GM12872 (cell line): Measurements from ENCODE around the gene CAPN9.

ENCODE experiments used
- TF ChIP-seq, protein P1 (sequence below): IDR thresholded peaks from 3 replicates; pipeline ENCODE4 v1.5.1; 2011; ENCODE audit warnings: low read depth, mild to moderate bottlenecking, low read length, moderate library complexity; ENCODE audit not compliant: insufficient read depth

CAPN9 gene

DNA sequence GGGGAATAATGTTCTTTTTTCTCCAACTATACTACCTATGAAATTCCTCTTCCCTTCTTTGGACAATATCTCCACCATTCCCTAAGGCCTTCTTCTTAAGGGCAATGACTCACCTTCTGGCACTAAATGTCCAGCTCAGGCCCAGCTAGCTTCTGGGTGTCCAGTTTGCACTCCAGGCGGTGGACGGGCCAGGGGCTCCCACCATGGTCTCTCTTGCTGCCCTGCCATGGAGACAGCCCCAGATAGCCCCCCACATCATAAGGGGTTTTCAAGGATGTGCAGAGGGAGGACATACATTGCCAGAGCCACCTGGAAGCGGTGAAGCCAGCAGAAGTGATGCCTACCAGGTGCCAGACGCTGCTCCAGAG lies 77.3 kb downstream of the CAPN9 start:
- TF ChIP-seq, protein P1, sequence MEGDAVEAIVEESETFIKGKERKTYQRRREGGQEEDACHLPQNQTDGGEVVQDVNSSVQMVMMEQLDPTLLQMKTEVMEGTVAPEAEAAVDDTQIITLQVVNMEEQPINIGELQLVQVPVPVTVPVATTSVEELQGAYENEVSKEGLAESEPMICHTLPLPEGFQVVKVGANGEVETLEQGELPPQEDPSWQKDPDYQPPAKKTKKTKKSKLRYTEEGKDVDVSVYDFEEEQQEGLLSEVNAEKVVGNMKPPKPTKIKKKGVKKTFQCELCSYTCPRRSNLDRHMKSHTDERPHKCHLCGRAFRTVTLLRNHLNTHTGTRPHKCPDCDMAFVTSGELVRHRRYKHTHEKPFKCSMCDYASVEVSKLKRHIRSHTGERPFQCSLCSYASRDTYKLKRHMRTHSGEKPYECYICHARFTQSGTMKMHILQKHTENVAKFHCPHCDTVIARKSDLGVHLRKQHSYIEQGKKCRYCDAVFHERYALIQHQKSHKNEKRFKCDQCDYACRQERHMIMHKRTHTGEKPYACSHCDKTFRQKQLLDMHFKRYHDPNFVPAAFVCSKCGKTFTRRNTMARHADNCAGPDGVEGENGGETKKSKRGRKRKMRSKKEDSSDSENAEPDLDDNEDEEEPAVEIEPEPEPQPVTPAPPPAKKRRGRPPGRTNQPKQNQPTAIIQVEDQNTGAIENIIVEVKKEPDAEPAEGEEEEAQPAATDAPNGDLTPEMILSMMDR = no peak

DNA sequence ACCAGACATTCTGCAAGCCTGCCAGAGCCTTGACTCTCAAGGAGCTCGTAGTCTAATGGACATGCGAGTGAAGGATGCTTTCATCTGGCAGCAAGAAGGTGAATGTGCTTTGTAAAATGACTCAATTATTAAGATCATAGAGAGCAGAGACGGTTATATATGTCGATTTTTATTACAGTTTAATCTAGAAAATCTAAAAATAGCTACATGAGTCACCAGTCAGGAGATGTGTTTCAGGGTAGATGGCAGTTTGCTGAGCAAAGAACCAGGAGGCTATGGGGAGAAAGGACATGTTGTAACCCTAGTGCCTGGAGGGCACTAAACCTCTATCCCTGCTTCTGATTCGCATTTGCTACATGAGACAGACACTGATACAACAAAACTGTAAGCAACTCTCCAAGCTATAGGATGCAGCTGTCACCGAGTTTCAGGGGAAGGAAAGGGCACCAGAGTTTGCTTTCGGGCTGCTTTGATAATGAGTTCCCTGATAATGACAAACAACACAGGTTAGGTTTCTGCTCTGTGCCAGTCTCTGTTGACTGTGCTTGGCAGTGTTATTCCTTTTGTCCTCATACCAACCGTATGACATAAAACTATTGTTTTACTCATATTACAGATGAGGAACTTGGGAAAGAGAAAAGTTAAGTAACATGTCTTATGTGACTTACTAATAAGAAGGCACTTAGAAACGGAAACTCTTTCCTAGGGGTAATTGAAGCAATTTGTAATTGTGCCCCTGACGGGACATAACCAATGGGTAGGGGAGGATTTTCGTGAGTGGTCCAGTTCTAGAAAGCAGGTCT lies 77.9 kb downstream of the CAPN9 start:
- TF ChIP-seq, protein P1 = no peak

DNA sequence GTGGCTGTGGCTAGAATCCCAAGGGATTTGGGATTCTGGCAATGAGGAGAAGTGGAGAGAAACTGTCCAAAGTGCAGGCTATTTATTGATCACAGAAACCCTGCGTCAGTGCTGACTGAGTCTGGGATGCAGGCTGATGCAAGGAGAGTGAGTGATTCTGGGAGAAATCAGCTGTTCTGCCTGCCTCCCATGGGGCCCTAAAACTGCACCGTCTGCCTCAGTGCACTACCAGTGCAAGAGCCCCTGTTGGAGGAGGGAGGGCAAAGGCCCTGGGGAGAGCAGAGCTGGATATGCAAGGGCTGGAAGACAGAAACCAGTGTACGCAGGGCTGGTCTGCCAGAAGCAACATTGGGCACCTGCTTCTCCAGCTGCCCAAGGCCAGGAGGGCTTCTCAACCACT lies 78.6 kb downstream of the CAPN9 start:
- TF ChIP-seq, protein P1 = no peak

DNA sequence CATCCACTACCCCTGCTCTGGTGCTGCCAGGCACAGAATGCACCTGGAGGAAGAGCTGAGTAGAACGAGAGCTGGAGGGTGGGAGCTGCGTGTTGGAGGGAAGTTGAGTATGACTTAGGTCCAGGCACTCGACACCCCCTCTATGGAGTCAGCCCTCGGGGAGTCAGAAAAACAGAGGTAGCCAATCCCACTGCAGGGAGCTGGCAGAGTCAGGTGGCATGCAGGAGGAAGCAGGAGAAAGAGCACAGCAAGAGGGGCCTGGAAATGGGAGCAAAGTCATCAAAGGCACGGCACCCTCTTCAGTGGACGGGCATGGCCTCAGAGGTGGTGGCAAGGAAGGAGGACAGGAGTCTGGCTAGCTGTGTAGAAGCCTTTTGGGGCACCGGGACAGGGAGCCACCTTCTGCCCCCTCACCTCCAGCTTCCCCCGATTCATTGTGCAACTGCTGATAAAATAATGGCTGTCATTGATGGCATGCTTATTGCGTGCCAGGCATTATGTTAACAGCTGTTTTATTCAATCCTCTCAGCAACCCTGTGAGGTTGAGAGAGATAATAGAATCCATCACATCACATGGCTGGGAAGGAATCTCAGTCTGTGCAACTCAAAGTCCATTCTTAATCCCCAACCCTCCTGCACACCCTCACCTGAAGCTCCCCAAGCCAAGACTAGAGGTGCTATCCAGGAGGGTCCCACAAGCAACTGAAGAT lies 79.1 kb downstream of the CAPN9 start:
- TF ChIP-seq, protein P1 = no peak

DNA sequence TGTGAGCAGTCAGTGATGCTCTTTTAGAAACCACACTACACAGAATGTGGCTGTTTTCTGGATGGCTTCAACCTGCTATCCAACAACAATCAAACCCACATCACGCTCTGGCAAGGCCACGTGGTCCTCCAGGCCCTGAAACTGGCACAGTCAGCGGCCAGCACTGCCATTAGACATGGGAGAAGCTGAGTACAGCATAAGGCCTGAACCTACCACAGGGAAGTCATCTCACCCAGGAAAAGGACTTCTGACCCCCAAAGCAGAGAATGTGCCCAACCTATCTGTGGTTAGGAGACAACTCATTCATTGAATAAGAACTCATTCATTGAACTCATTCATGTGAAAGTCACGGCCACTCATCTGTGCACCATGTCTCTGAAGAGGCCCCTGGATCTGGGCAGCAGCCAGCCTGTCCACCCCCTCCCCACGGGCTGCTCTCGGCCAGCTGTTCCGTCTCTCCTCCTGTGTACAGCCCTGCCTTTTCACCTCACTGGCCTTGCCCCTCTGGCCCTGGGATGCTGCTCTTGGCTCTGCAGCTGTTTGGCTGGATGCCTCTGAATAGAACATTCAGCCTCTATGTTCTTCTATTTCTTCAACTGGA lies 80.0 kb downstream of the CAPN9 start:
- TF ChIP-seq, protein P1 = no peak

DNA sequence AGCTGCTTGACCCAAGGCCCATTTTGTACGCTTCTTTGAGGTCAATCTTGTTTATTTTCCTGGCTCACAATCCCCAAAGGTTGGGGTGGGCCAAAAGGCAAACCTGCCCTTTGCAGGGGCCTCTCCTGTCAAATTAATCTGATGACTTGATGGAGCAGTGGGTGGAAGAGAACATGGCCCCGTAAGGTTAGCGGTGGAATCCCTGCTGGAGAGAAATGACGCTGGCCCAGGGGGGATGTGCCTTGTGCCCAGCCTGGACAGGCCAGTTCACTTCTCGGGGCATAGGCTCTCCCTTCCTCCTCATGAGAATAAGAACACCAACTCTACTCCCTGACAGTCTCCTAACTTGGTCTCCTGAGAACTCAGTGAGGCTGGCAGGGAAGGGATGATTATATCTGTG lies 80.6 kb downstream of the CAPN9 start:
- TF ChIP-seq, protein P1 = no peak

DNA sequence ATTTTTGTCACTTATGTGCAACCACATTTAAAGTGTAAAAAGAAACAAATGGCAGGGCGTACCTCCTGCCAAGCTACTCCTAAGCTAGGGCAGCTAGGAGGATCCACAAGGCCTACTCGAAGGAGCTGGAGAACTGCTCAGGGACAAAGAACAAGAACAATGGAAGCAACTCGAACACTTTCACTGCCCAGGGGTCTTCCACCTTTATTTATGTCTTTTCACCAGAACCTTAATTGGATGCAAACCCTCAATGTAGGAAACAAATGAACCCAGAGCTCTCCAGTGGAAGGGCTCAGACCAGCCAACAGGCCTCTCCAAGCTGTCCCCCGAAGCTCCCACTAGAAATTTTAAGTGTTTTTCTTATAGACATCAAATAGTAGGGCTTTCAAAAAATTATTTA lies 81.2 kb downstream of the CAPN9 start:
- TF ChIP-seq, protein P1 = no peak
